Measurements from ENCODE around the gene ZC3H7B.

- TF ChIP-seq POLR2A (IDR thresholded peaks at IDR 0.05; ENCODE audit: low read depth, low read length) (no peak), TAF1 (IDR thresholded peaks at IDR 0.05; ENCODE audit: low read depth, low read length) (no peak), POLR2AphosphoS5 (IDR thresholded peaks at IDR 0.05; ENCODE audit: low read depth, low read length) (no peak), PAX5 (IDR thresholded peaks at IDR 0.05; ENCODE audit: insufficient read depth, low read length, severe bottlenecking) (no peak), SPI1 (IDR thresholded peaks at IDR 0.05; ENCODE audit: low read depth, low read length) (no peak)
These were observed 16.9 kb upstream of the ZC3H7B start for GRCh38 chr22:41284465-41284864.
